Thoracic aorta (tissue), 2 donors: ENCODE results near the gene PTPN4. TPM values are rescaled to one million over a fixed set of nuclear protein-coding genes. Genes with fewer than 3 reads are reported as not detected.

Experiments used
- ATAC-seq: fragments of 150-250 bp; one replicate; pipeline ENCODE4 v1.8.0; 2017; ENCODE audit warnings: low read depth; ENCODE audit not compliant: insufficient number of reproducible peaks, low FRiP score
- DNase-seq: peaks from one replicate; pipeline ENCODE4 v3.0.0-alpha.2; 2020; ENCODE audit warnings: low spot score
- H3K27ac ChIP-seq, 2 donors: fragments of 200-600 bp; sonication (generic); 1 replicate in 1 of 2; 2 replicates in 1 of 2; pipeline ENCODE4 v1.5.1; 2016; ENCODE audit warnings: mild to moderate bottlenecking in 2 of 2, moderate library complexity in 2 of 2
- H3K27me3 ChIP-seq: fragments of 200-600 bp; sonication (generic); replicated peaks from 2 replicates; pipeline ENCODE4 v1.6.0; 2016; ENCODE audit warnings: mild to moderate bottlenecking; ENCODE audit not compliant: insufficient read depth
- H3K36me3 ChIP-seq: fragments of 200-600 bp; sonication (generic); one replicate; pipeline ENCODE4 v1.5.1; 2016
- H3K4me1 ChIP-seq, 2 donors: fragments of 200-600 bp; sonication (generic); 1 replicate in 1 of 2; 2 replicates in 1 of 2; pipeline versions ENCODE4 v1.5.1 to v1.6.0; 2016; ENCODE audit warnings: low read depth in 2 of 2, mild to moderate bottlenecking in 1 of 2; ENCODE audit not compliant: control insufficient read depth in 1 of 2
- H3K4me3 ChIP-seq: fragments of 200-600 bp; sonication (generic); 2 replicates; pipeline ENCODE4 v1.5.1; 2016; ENCODE audit warnings: mild to moderate bottlenecking
- H3K9me3 ChIP-seq: fragments of 200-600 bp; sonication (generic); 2 replicates; pipeline ENCODE4 v1.5.1; 2016
- CTCF ChIP-seq: fragments of 200-600 bp; sonication (generic); IDR thresholded peaks from one replicate; pipeline ENCODE4 v1.5.1; 2019; ENCODE audit warnings: antibody characterized with exemption
- total RNA-seq, 2 donors: library from RNA; depleted of rRNA; stranded (reverse); fragments of >200 nt; gene quantifications; one replicate each; pipeline versions ENCODE4 v1.1.0 to v1.2.3, GENCODE V29; 2016

The PTPN4 gene
- total RNA-seq, 2 donors from 2014 or later: 18.5 to 43.3 TPM

- Histone ChIP-seq H3K27me3 (no peaks in the 10 kb centered on the region), H3K9me3 (no peaks in the 10 kb centered on the region), H3K4me1 (no peaks in the 10 kb centered on the region), H3K4me3 (no peak overlapping the region), H3K36me3 (no peaks in the 10 kb centered on the region), H3K27ac (no peak overlapping the region)
- ATAC-seq (no peak), DNase-seq (no peak)
- no peak for TF ChIP-seq CTCF
Measured at GRCh38 chr2:119715409-119716283, 44.1 kb upstream of the PTPN4 start.

- ATAC-seq: no peak
- no peaks in the 10 kb centered on the region for H3K4me1 ChIP-seq
- no peak overlapping the region for H3K4me3 ChIP-seq
- H3K27me3 ChIP-seq: no peaks in the 10 kb centered on the region
- H3K27ac ChIP-seq: no peak overlapping the region
- DNase-seq: no peak
- no peak for TF ChIP-seq CTCF
- no peaks in the 10 kb centered on the region for H3K36me3 ChIP-seq
- no peaks in the 10 kb centered on the region for H3K9me3 ChIP-seq
Measured at GRCh38 chr2:119716284-119716672, 43.4 kb upstream of the PTPN4 start.

- no peaks in the 10 kb centered on the region for H3K27me3 ChIP-seq
- DNase-seq (no peak), ATAC-seq (no peak)
- H3K27ac ChIP-seq: no peak overlapping the region
- H3K36me3 ChIP-seq: no peaks in the 10 kb centered on the region
- no peak for TF ChIP-seq CTCF
- no peak overlapping the region for H3K4me3 ChIP-seq
- H3K9me3 ChIP-seq: no peaks in the 10 kb centered on the region
- H3K4me1 ChIP-seq: no peaks in the 10 kb centered on the region
Measured at GRCh38 chr2:119718501-119719260, 41.0 kb upstream of the PTPN4 start.

- ATAC-seq (no peak), DNase-seq (no peak)
- Histone ChIP-seq H3K27me3 (no peaks in the 10 kb centered on the region), H3K9me3 (no peaks in the 10 kb centered on the region), H3K36me3 (no peaks in the 10 kb centered on the region), H3K4me1 (no peaks in the 10 kb centered on the region), H3K4me3 (no peak overlapping the region), H3K27ac (no peak overlapping the region)
- TF ChIP-seq CTCF: no peak
Measured at GRCh38 chr2:119719261-119719627, 40.5 kb upstream of the PTPN4 start.

- no peaks in the 10 kb centered on the region for H3K36me3 ChIP-seq
- ATAC-seq (no peak), DNase-seq (no peak)
- H3K27ac ChIP-seq: no peak overlapping the region
- no peak overlapping the region for H3K4me3 ChIP-seq
- no peaks in the 10 kb centered on the region for H3K9me3 ChIP-seq
- H3K27me3 ChIP-seq: no peaks in the 10 kb centered on the region
- no peak for TF ChIP-seq CTCF
- no peaks in the 10 kb centered on the region for H3K4me1 ChIP-seq
Measured at GRCh38 chr2:119721043-119721442, 38.7 kb upstream of the PTPN4 start.
